MG63 (cell line): ENCODE data around the gene NTRK2. TPM values are rescaled to one million over a fixed set of nuclear protein-coding genes. Genes with fewer than 3 reads are reported as not detected.

Experiments used
- DNase-seq: peaks from one replicate; pipeline ENCODE4 v3.0.0-alpha.2; 2020
- H3K27me3 ChIP-seq: fragments of 250-450 bp; sonication (Bioruptor Pico); 2 replicates; pipeline ENCODE4 v1.5.1; 2020; ENCODE audit warnings: mild to moderate bottlenecking, moderate library complexity
- H3K36me3 ChIP-seq: fragments of 250-450 bp; sonication (Bioruptor Pico); 2 replicates; pipeline ENCODE4 v1.5.1; 2020; ENCODE audit warnings: mild to moderate bottlenecking, moderate library complexity
- H3K4me3 ChIP-seq: fragments of 250-450 bp; sonication (Bioruptor Pico); 2 replicates; pipeline ENCODE4 v1.5.1; 2020; ENCODE audit warnings: mild to moderate bottlenecking, moderate library complexity
- H3K9me3 ChIP-seq: fragments of 250-450 bp; sonication (Bioruptor Pico); 2 replicates; pipeline ENCODE4 v1.5.1; 2020; ENCODE audit warnings: mild to moderate bottlenecking, moderate library complexity
- total RNA-seq: library from RNA; depleted of rRNA; stranded (reverse); fragments of >200 nt; shearing (Covaris generic); gene quantifications from 2 replicates; pipeline ENCODE4 v1.2.3, GENCODE V29; 2014; ENCODE audit warnings: low replicate concordance

Gene NTRK2
- total RNA-seq, 1 experiment from 2014 or later: not detected

DNA sequence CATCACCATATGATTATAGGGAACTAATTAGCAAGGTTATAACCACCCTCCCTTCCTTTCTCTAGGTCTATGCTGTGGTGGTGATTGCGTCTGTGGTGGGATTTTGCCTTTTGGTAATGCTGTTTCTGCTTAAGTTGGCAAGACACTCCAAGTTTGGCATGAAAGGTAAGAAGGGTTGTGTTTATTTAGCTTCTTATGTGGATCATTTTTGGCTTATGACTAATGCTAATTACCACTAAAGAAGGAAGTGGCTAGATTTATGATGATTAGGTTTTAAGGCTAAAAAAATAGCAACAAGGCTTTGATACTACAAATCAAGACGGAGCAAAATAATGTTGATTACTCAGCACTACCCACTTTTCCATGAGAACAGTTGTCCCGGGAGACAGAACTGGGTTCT is 82.4 kb downstream of the NTRK2 start:
- Histone ChIP-seq H3K36me3 (no peaks in the 10 kb centered on the region), H3K27me3 (no peaks in the 10 kb centered on the region), H3K9me3 (no peaks in the 10 kb centered on the region), H3K4me3 (no peak overlapping the region)
- no peak for DNase-seq

DNA sequence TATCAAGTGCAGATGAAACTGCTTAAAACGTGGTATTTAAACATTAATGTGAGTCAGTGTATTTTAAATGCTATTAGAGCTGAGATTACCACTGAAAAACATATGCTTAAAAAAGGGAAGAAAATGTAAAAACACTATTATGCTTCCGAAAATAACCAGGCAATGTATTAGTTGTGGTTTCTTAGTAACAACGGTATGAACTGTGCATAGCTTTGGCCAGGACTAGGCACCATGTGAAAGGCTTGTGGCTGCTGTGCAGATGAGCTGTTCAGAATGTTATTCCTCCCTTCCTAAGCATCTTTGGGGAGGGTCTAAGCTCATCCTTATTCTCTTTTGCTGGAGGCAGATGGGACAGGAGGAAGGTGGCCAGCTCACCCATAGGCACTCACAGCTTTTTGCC is 84.9 kb downstream of the NTRK2 start:
- Histone ChIP-seq H3K36me3 (no peaks in the 10 kb centered on the region), H3K4me3 (no peak overlapping the region), H3K9me3 (no peaks in the 10 kb centered on the region), H3K27me3 (no peaks in the 10 kb centered on the region)
- no peak for DNase-seq

DNA sequence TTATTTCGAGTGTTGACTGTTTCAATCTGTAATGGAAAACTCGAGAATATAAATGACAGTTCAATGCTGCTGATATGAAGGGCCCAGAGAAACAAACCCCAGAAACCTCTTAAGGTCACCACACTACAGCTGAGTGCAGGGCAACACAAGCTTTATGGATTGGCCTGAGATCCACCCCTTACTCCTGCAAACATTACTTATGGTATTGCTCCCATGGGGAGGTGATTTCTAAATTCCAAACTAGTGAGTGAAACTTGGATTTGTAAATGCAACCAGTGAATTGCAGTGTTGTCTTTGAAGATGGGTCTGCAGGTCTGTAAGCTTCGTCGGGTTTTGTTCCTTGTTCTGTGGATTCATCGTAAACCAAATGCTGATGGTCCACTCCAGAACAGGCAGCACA is 85.4 kb downstream of the NTRK2 start:
- H3K27me3 ChIP-seq: no peaks in the 10 kb centered on the region
- DNase-seq: no peak

DNA sequence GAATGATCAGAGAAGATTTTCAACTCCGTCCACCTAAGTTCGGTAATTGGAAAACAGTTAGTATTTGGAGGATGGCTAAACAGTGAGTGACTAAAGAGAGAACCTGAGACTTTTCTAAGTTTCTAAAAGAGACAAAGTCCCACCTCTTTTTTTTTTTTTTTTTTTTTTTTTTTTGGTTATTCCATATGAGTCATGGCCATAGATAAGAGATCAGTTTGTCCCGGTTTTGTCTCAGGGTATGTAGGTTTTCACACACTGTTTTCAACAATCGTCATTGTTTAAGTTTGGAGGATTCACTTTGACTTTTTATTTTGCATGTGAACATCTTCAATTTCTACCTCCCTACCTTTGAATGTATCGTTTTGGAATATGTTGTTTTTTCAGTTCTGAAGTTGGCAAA is 85.9 kb downstream of the NTRK2 start:
- no peaks in the 10 kb centered on the region for H3K36me3 ChIP-seq
- no peak for DNase-seq
- H3K4me3 ChIP-seq: no peak overlapping the region
- H3K27me3 ChIP-seq: no peaks in the 10 kb centered on the region
- H3K9me3 ChIP-seq: no peaks in the 10 kb centered on the region

More for the DNA sequence above, 85.4 kb downstream of the NTRK2 start:
- no peaks in the 10 kb centered on the region for H3K36me3 ChIP-seq
- no peaks in the 10 kb centered on the region for H3K9me3 ChIP-seq
- H3K4me3 ChIP-seq: no peak overlapping the region

DNA sequence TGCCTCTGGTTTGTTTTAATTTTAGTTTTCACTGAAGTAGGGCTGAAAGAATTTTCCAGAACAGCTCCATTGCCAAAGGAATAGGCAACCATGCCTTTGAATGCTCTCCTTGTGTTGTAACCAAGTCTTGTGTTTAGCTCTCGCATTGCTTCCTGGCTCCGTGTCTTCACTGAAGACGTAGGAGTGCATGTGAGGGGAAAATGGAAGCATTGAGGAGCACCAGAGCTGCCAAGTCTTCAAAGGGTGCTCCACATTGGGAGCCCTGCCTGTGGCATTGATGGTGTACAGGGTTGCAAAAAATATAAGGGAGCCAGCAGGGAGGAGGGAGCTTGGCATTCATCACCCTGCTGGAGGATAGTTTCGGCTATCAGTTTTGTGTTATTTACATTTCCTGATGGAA is 86.6 kb downstream of the NTRK2 start:
- no peak overlapping the region for H3K4me3 ChIP-seq

DNA sequence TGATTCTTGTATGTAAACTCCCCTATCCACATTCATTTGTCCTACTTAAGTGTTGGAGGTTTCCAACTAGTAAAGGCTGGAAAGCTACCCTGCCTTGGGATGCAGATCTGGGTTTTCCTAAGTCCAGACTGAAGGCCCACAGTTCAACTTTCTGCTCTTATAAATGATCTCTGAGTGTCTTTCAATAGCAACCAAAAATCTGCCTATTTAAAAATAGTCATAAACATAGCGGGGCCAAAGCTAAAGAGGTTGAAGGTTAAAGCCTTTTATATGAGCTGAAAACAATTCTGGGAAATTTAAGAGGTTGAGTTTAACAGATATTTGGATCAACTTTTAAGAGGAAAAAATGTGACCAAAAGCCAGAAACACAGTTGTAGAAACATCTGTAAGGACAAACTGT is 87.2 kb downstream of the NTRK2 start:
- H3K9me3 ChIP-seq: no peaks in the 10 kb centered on the region
- no peak overlapping the region for H3K4me3 ChIP-seq
- H3K36me3 ChIP-seq: no peaks in the 10 kb centered on the region
- DNase-seq: no peak
- no peaks in the 10 kb centered on the region for H3K27me3 ChIP-seq

More for the DNA sequence above, 86.6 kb downstream of the NTRK2 start:
- no peaks in the 10 kb centered on the region for H3K9me3 ChIP-seq
- no peaks in the 10 kb centered on the region for H3K27me3 ChIP-seq
- H3K36me3 ChIP-seq: no peaks in the 10 kb centered on the region
- no peak for DNase-seq

DNA sequence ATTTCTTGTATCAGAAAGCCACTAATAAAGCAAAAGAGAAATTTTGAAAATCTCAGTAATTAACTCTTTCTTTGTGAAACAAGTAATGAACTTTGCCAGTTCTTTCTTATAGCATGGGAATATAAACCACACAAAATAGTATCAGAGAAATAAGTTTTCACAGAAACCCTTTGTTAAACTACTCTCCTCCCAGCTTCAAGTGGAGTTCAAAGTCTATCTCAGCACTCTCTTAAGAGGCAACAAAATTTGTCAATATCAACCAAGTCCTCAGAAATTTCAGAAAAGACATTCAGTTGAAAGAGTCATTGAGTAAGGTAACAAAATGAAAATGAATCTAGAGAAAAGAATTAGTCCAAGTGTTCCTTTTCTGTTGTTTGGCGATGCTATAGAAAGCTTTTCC is 89.3 kb downstream of the NTRK2 start:
- no peak overlapping the region for H3K4me3 ChIP-seq
- no peak for DNase-seq
- no peaks in the 10 kb centered on the region for H3K36me3 ChIP-seq
- no peaks in the 10 kb centered on the region for H3K9me3 ChIP-seq
- H3K27me3 ChIP-seq: no peaks in the 10 kb centered on the region

DNA sequence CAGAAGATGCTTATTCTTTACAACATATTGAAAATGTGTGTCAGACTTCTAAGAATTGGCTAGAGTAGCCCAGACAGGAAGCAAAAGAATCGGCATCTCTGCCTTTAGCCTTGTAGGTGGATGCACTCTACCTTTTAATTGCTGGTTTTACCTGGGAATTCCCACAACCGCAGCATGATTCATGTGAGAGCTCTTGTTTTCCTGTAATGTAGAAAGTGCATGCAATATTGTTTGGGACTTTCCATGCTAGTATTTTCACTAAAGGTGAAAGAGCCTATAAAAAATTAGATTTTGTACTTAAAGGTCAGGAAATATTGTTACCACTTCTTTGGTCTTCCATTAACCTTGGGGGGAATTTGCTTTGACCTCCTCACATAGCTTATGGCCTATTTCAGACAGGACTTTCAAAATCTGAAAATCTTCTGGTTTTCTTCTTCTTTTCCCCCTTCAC is 89.8 kb downstream of the NTRK2 start:
- no peak for DNase-seq
- H3K4me3 ChIP-seq: no peak overlapping the region
- no peaks in the 10 kb centered on the region for H3K9me3 ChIP-seq
- H3K27me3 ChIP-seq: no peaks in the 10 kb centered on the region
- no peaks in the 10 kb centered on the region for H3K36me3 ChIP-seq

DNA sequence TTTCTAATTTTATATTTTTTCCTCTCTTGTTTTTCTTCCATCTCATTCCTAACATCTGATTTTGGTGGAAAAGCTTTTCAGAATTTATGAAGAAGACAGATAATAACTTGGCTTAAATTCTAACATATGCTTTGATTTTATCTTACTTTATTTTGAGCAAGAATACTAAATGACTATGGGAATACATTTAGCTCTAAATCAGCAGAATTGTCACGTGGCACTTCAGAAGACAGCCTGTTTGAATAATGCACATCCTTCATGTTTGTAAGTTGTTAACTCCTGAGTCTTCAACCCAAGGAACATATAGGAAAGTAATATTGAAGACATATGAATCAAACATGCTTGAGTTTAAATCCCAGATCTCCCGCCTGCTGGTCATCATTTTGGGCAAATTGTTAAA is 90.3 kb downstream of the NTRK2 start:
- DNase-seq: no peak
- Histone ChIP-seq H3K27me3 (no peaks in the 10 kb centered on the region), H3K4me3 (no peak overlapping the region), H3K36me3 (no peaks in the 10 kb centered on the region), H3K9me3 (no peaks in the 10 kb centered on the region)

DNA sequence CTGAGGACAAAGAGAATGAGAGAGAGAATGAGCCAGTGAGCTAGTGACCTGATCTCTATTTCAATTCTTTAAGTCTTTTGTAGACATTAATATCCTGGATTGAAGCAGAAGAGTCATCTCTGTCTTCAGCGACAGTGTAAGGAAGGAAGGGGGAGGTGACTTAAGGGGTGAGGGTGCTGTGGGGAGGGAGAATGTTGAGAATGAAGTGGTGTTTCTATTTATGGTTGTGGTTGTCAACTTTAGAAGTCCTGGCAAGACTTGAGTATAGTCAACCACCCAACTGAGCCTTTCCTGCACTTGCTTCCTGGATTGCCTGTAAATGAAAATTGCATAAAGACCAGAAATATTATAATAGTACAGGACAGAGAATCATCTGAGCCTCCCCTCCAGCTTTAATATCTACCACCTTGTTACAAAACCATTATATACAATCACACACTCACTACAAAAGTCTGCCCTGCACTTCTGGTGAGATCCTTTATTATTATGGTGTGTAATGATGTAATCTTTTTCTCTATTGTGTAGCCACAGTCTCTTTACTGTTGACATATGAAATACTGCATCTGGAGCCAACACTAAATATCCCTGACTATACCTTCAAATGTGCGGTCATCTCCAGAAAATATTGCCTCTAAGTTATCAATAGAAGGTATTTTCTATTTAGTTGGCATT is 91.7 kb downstream of the NTRK2 start:
- Histone ChIP-seq H3K9me3 (no peaks in the 10 kb centered on the region), H3K27me3 (no peaks in the 10 kb centered on the region), H3K4me3 (no peak overlapping the region), H3K36me3 (no peaks in the 10 kb centered on the region)
- DNase-seq: no peak

DNA sequence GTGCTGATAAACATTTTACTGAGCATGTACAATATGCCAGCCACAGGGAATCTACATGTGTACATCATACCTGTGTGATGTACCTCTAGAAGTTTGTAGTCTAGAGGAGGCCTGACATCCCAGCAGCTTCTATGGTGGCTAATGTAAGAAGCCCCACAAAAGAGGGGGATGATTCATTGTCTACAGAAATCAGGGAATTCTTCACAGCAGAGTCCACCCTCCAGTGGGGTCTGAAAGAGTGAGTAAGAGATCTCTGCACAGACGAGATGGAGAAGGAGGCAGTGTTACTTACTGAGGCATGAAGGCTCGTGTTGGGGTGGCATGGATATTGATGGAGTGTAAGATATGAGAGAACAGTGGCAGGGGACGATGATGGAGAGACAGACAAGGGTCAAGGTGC is 103.0 kb downstream of the NTRK2 start:
- H3K4me3 ChIP-seq: no peak overlapping the region
- no peaks in the 10 kb centered on the region for H3K36me3 ChIP-seq
- H3K27me3 ChIP-seq: no peaks in the 10 kb centered on the region
- no peaks in the 10 kb centered on the region for H3K9me3 ChIP-seq
- DNase-seq: no peak

DNA sequence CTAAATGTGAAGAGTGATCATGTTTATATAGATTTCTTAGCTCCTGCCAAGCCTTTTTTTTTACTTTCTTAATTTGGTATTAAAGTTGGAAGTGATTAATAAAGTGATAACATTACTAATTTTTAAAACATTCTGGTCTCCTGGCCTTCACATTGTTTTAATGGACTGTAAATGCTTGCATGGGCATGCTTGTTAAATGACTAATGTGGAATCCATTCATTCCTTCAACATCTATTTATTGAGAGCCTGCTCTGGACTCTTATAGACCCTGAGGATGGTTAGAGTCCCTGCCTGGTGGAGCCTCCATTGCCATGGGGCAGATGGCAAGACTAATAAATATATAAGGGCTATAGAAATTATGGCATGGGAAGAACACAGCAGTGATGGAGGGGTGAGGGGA is 103.5 kb downstream of the NTRK2 start:
- no peak for DNase-seq
- H3K9me3 ChIP-seq: no peaks in the 10 kb centered on the region
- no peaks in the 10 kb centered on the region for H3K27me3 ChIP-seq
- H3K36me3 ChIP-seq: no peaks in the 10 kb centered on the region
- no peak overlapping the region for H3K4me3 ChIP-seq

DNA sequence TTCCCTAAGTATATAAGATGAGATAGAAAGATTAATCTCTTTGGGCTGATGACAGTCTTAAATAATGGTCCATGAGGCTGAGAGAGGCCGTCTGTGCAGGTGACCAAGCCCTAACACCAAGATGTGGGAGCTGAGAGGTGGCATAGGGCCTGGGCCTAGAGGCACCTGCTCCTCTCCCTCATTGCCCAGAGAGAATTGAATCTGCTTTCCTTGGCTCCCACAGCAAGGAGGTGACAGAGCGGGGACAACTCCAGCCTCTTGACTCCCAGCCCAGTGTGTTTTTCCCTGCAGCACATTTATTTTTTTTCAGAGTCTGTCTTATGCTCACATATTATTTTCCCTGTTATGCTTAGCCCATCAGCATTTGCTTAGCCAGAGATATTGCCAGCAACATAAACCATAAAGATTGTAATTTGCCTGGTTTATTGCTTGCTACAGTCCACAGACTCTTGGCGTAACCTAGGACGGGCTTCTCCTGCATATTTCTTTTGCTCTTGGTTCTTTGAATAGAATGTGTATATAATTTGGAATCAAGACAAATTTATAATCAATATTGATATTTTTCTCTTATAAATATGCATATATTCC is 105.6 kb downstream of the NTRK2 start:
- no peaks in the 10 kb centered on the region for H3K27me3 ChIP-seq
- H3K9me3 ChIP-seq: no peaks in the 10 kb centered on the region
- H3K4me3 ChIP-seq: no peak overlapping the region

DNA sequence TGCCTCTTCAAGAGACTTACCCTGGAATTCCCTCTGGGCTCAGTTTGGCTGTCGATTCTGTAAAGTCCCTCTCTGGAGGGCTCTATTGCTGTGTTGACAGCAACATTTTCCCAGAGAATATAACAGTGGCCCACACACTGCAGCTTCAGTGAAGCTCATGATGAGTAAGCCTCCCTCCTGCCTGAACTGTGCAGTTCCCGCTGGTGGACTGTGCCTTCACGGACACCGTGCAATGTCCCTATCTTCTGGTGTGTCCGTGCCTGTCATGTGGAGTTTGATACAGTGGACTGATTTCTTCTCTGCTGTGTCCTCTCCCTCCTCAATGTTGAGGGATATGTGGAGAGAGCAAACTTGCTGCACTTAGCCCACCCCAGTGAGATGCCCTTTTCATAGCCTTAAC is 109.0 kb downstream of the NTRK2 start:
- Histone ChIP-seq H3K27me3 (no peaks in the 10 kb centered on the region), H3K4me3 (no peak overlapping the region), H3K36me3 (no peaks in the 10 kb centered on the region), H3K9me3 (no peaks in the 10 kb centered on the region)
- DNase-seq: no peak

More for the DNA sequence above, 105.6 kb downstream of the NTRK2 start:
- DNase-seq: no peak
- H3K36me3 ChIP-seq: no peaks in the 10 kb centered on the region

DNA sequence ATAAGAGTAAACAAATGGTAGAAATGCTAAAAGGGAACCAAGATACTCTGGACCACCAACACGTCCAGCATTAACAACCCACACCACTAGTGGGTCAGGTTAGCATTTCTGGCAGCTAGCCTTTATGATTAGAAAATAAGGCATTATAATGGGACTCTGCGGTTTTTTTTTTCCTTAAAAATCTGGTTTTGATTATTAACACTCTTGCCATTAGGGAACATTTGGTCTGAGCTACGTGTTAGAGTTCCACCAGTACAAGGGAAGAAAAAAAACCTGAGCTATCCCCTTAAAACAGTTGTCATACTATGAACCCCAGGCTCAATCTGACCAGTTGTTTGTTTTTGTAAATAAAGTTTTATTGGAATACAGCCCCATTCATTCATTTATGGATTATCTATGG is 110.4 kb downstream of the NTRK2 start:
- no peaks in the 10 kb centered on the region for H3K36me3 ChIP-seq
- H3K27me3 ChIP-seq: no peaks in the 10 kb centered on the region
- no peak for DNase-seq
- no peak overlapping the region for H3K4me3 ChIP-seq
- no peaks in the 10 kb centered on the region for H3K9me3 ChIP-seq

DNA sequence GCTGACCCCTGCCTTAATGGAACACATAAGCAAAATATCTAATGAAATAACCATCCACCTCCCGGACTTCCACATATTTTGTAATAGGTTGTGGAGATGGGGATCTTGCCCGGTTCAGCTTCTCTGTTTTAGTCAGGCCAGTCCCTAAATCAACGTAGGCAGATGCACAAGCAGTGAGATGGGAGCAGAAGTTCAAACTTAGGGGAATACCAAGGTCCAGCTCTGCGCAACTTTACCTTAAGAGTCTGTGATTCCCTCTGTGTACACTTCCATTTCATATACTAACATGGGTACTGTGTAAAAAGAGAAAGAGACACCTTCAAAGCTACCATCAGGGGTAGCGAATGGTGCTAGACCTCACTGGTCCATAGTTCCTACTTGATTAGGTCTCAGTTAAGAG is 110.9 kb downstream of the NTRK2 start:
- Histone ChIP-seq H3K27me3 (no peaks in the 10 kb centered on the region), H3K4me3 (no peak overlapping the region), H3K9me3 (no peaks in the 10 kb centered on the region), H3K36me3 (no peaks in the 10 kb centered on the region)
- DNase-seq: no peak

DNA sequence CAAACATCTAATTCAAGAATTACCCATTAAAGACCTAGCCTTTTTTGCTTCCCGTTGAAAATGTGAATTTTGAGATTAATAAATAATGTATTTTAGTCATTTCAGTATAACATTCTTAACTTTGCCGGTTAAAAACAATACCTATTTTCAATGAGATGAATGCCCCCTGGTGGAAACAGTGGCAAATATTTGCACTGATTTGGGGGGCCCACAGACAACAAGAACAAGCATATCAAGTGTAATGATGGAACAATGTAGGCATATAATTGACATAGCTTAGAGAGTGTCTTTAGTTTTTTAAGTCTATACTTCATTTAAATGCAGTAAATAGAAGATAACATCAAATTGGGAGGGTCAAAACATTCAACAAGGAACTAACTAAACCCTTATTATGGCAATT is 111.9 kb downstream of the NTRK2 start:
- H3K4me3 ChIP-seq: no peak overlapping the region
- H3K36me3 ChIP-seq: no peaks in the 10 kb centered on the region
- DNase-seq: no peak
- H3K9me3 ChIP-seq: no peaks in the 10 kb centered on the region
- H3K27me3 ChIP-seq: no peaks in the 10 kb centered on the region
